H9 (cell line): ENCODE data around the gene SLC1A4. TPM values are rescaled to one million over a fixed set of nuclear protein-coding genes. Genes with fewer than 3 reads are reported as not detected.

Source experiments
- DNase-seq: peaks from one replicate; pipeline ENCODE4 v3.0.0-alpha.2; 2017
- H2AFZ ChIP-seq: one replicate; pipeline ENCODE4 v1.6.1; 2013; ENCODE audit warnings: mild to moderate bottlenecking, low read length, control low read depth, moderate library complexity
- H2AK5ac ChIP-seq: 2 replicates; pipeline ENCODE4 v1.6.1; 2013; ENCODE audit warnings: low read length, control low read depth, mixed read lengths; ENCODE audit not compliant: insufficient read length
- H2BK120ac ChIP-seq: one replicate; pipeline ENCODE4 v1.6.1; 2013; ENCODE audit warnings: low read depth, mild to moderate bottlenecking, low read length, control low read depth, inconsistent platforms; ENCODE audit not compliant: poor library complexity, severe bottlenecking
- H2BK12ac ChIP-seq: 2 replicates; pipeline ENCODE4 v1.6.1; 2013; ENCODE audit warnings: low read length, control low read depth, mixed read lengths, low read depth; ENCODE audit not compliant: insufficient read length
- H2BK15ac ChIP-seq: 2 replicates; pipeline ENCODE4 v1.6.1; 2013; ENCODE audit warnings: low read depth, low read length, control low read depth
- H2BK20ac ChIP-seq: one replicate; pipeline ENCODE4 v1.6.1; 2013; ENCODE audit warnings: low read depth, mild to moderate bottlenecking, low read length, control low read depth, inconsistent platforms; ENCODE audit not compliant: poor library complexity, severe bottlenecking
- H2BK5ac ChIP-seq: 2 replicates; pipeline ENCODE4 v1.6.1; 2013; ENCODE audit warnings: low read length, control low read depth, mixed read lengths; ENCODE audit not compliant: insufficient read length
- H3K14ac ChIP-seq: 2 replicates; pipeline ENCODE4 v1.6.1; 2013; ENCODE audit warnings: low read length, control low read depth; ENCODE audit not compliant: insufficient read depth
- H3K18ac ChIP-seq: 2 replicates; pipeline ENCODE4 v1.6.1; 2013; ENCODE audit warnings: low read depth, mild to moderate bottlenecking, mixed read lengths, low read length, control low read depth; ENCODE audit not compliant: insufficient read length
- H3K23ac ChIP-seq: 2 replicates; pipeline ENCODE4 v1.6.1; 2013; ENCODE audit warnings: low read length, control low read depth, mixed read lengths, low read depth; ENCODE audit not compliant: insufficient read length
- H3K23me2 ChIP-seq: 2 replicates; pipeline ENCODE4 v1.6.1; 2013; ENCODE audit warnings: low read depth, mild to moderate bottlenecking, mixed read lengths, low read length, control low read depth; ENCODE audit not compliant: insufficient read length, poor library complexity, severe bottlenecking
- H3K27ac ChIP-seq: 2 replicates; pipeline ENCODE4 v1.5.1; 2013; ENCODE audit warnings: low read length, control low read depth, mixed read lengths, low read depth; ENCODE audit not compliant: insufficient read length
- H3K27me3 ChIP-seq: 2 replicates; pipeline ENCODE4 v1.6.1; 2013; ENCODE audit warnings: low read length, control low read depth, inconsistent platforms; ENCODE audit not compliant: insufficient read depth
- H3K4ac ChIP-seq: 2 replicates; pipeline ENCODE4 v1.6.1; 2013; ENCODE audit warnings: low read depth, mild to moderate bottlenecking, control low read depth, inconsistent platforms, low read length, moderate library complexity
- H3K4me1 ChIP-seq: 2 replicates; pipeline ENCODE4 v1.6.1; 2013; ENCODE audit warnings: low read length, control low read depth, inconsistent platforms; ENCODE audit not compliant: insufficient read depth
- H3K4me2 ChIP-seq: 2 replicates; pipeline ENCODE4 v1.6.1; 2013; ENCODE audit warnings: low read length, control low read depth, mixed read lengths; ENCODE audit not compliant: insufficient read length, insufficient read depth
- H3K56ac ChIP-seq: 2 replicates; pipeline ENCODE4 v1.6.1; 2013; ENCODE audit warnings: low read depth, mild to moderate bottlenecking, mixed read lengths, low read length, control low read depth; ENCODE audit not compliant: insufficient read length
- H3K79me1 ChIP-seq: 2 replicates; pipeline ENCODE4 v1.6.1; 2013; ENCODE audit warnings: low read depth, mild to moderate bottlenecking, moderate library complexity, low read length, control low read depth, inconsistent platforms; ENCODE audit not compliant: insufficient read depth, poor library complexity, severe bottlenecking
- H3K79me2 ChIP-seq: 2 replicates; pipeline ENCODE4 v1.6.1; 2013; ENCODE audit warnings: low read length, control low read depth, inconsistent platforms; ENCODE audit not compliant: insufficient read depth
- H3K9ac ChIP-seq: 2 replicates; pipeline ENCODE4 v1.6.1; 2013; ENCODE audit warnings: low read length, control low read depth, mixed read lengths; ENCODE audit not compliant: insufficient read length; ENCODE audit errors: extremely low read depth
- H3K9me3 ChIP-seq: one replicate; pipeline ENCODE4 v1.6.1; 2013; ENCODE audit warnings: low read depth, low read length, inconsistent platforms; ENCODE audit not compliant: control insufficient read depth
- H3T11ph ChIP-seq: one replicate; pipeline ENCODE4 v1.6.1; 2013; ENCODE audit warnings: mild to moderate bottlenecking, low read length, control low read depth, inconsistent platforms
- H4K20me1 ChIP-seq: one replicate; pipeline ENCODE4 v1.6.1; 2013; ENCODE audit not compliant: control insufficient read depth, insufficient read length, insufficient read depth
- H4K5ac ChIP-seq: 2 replicates; pipeline ENCODE4 v1.6.1; 2013; ENCODE audit warnings: low read depth, mild to moderate bottlenecking, mixed read lengths, low read length, control low read depth; ENCODE audit not compliant: insufficient read length
- H4K8ac ChIP-seq: replicated peaks from 2 replicates; pipeline ENCODE4 v1.6.1; 2013; ENCODE audit warnings: low read length, control low read depth, mixed read lengths, low read depth; ENCODE audit not compliant: insufficient read length
- H4K91ac ChIP-seq: 2 replicates; pipeline ENCODE4 v1.6.1; 2013; ENCODE audit warnings: low read depth, mild to moderate bottlenecking, moderate library complexity, mixed read lengths, low read length, control low read depth; ENCODE audit not compliant: insufficient read length
- H3K27ac Mint-ChIP-seq, 3 experiments: 2 replicates in 2 of 3; 3 replicates in 1 of 3; pipeline ENCODE4 v1.8.0; 2020 to 2021; ENCODE audit warnings: mixed read lengths in 3 of 3, mild to moderate bottlenecking in 1 of 3, moderate library complexity in 1 of 3
- H3K27me3 Mint-ChIP-seq: 2 replicates; pipeline ENCODE4 v1.8.0; 2021; ENCODE audit warnings: low read depth, mild to moderate bottlenecking, moderate library complexity, mixed read lengths
- H3K36me3 Mint-ChIP-seq, 3 experiments: 2 replicates in 2 of 3; 3 replicates in 1 of 3; pipeline ENCODE4 v1.8.0; 2020 to 2021; ENCODE audit warnings: low read depth in 3 of 3, mixed read lengths in 3 of 3; ENCODE audit not compliant: insufficient read depth in 1 of 3
- H3K4me1 Mint-ChIP-seq, 2 experiments: 2 replicates each; pipeline ENCODE4 v1.8.0; 2020; ENCODE audit warnings: mixed read lengths in 2 of 2
- H3K4me3 Mint-ChIP-seq, 2 experiments: 2 replicates in 1 of 2; 3 replicates in 1 of 2; pipeline ENCODE4 v1.8.0; 2020 to 2021; ENCODE audit warnings: mild to moderate bottlenecking in 2 of 2, mixed read lengths in 2 of 2, moderate library complexity in 1 of 2
- H3K9me3 Mint-ChIP-seq, 2 experiments: 2 replicates in 1 of 2; 3 replicates in 1 of 2; pipeline ENCODE4 v1.8.0; 2020; ENCODE audit warnings: mild to moderate bottlenecking in 2 of 2, mixed read lengths in 2 of 2, moderate library complexity in 1 of 2
- WGBS: extraction: QIAGEN DNeasy Blood & Tissue Kit; methylation state at CpG from one replicate; pipeline ENCODE4 v1.1.7; 2013; ENCODE audit warnings: missing lambda C conversion rate, low lambda C conversion rate, mixed read lengths; ENCODE audit not compliant: insufficient read length; ENCODE audit errors: extremely low coverage; 5-methylcytosine and 5-hydroxymethylcytosine counted together
- total RNA-seq: library from RNA; stranded (reverse); gene quantifications from 2 replicates; pipeline ENCODE4 v1.2.1, GENCODE V29; 2021
- TF ChIP-seq, protein P1 (sequence below): fragments of 200-600 bp; sonication (generic); conservative IDR thresholded peaks from 3 replicates; pipeline ENCODE4 v1.8.0; 2021; ENCODE audit warnings: antibody characterized with exemption, mild to moderate bottlenecking

Gene SLC1A4
- total RNA-seq, 1 experiment from 2014 or later: 1.9 TPM

DNA sequence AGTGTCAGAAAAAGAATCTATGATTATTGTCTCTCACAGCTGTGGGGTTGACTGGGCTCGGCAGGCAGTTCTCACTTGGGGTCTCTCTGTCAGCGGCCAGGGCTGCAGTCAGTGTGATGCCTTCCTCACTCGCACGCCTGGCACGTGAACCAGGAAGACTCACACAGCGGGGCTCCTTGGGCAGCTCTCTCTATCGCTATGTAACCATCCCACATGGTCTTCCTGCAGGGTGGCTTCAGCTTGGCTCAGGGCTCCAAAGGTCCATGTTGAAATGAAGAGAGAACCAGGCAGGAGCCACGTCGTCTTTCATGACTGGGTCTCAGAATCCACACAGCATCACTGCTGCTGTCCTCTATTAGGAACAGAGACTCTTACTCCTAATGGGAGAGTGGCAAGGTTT, 30.6 kb upstream of the SLC1A4 start:
- H4K91ac ChIP-seq: no peak overlapping the region
- H3K9me3 ChIP-seq: no peaks in the 10 kb centered on the region
- no peak overlapping the region for H2BK20ac ChIP-seq
- DNase-seq: no peak
- no peak overlapping the region for H2BK120ac ChIP-seq
- peaks cover 0 to 5% (median 4%) of the 10 kb centered on the region in 3 experiments; a peak in 3 of 7 replicates for H3K36me3 Mint-ChIP-seq
- H3K18ac ChIP-seq: no peak overlapping the region
- no peaks in the 10 kb centered on the region for H3K27me3 ChIP-seq
- H2AK5ac ChIP-seq: no peak overlapping the region
- no peak overlapping the region for H3K27ac ChIP-seq
- TF ChIP-seq, protein P1, sequence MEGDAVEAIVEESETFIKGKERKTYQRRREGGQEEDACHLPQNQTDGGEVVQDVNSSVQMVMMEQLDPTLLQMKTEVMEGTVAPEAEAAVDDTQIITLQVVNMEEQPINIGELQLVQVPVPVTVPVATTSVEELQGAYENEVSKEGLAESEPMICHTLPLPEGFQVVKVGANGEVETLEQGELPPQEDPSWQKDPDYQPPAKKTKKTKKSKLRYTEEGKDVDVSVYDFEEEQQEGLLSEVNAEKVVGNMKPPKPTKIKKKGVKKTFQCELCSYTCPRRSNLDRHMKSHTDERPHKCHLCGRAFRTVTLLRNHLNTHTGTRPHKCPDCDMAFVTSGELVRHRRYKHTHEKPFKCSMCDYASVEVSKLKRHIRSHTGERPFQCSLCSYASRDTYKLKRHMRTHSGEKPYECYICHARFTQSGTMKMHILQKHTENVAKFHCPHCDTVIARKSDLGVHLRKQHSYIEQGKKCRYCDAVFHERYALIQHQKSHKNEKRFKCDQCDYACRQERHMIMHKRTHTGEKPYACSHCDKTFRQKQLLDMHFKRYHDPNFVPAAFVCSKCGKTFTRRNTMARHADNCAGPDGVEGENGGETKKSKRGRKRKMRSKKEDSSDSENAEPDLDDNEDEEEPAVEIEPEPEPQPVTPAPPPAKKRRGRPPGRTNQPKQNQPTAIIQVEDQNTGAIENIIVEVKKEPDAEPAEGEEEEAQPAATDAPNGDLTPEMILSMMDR: no peak
- H3K56ac ChIP-seq: no peak overlapping the region
- H3K4me2 ChIP-seq: no peak overlapping the region
- no peaks in the 10 kb centered on the region for H3K79me2 ChIP-seq
- no peaks in the 10 kb centered on the region; the same call in 1 of the 2 replicates for H3K27me3 Mint-ChIP-seq
- H3K9ac ChIP-seq: no peak overlapping the region
- no peaks in the 10 kb centered on the region for H3K79me1 ChIP-seq
- no peak overlapping the region for H3K23ac ChIP-seq
- H3K4me3 Mint-ChIP-seq: no peak overlapping the region
- H3K4ac ChIP-seq: no peak overlapping the region
- H4K5ac ChIP-seq: no peak overlapping the region
- H3K14ac ChIP-seq: no peak overlapping the region
- no peak overlapping the region for H2BK12ac ChIP-seq
- no peaks in the 10 kb centered on the region for H4K20me1 ChIP-seq
- no peak overlapping the region for H2BK5ac ChIP-seq
- H3K27ac Mint-ChIP-seq: no peak overlapping the region
- peaks cover 4% of the 10 kb centered on the region in 2 experiments; a peak in 3 of 5 replicates for H3K9me3 Mint-ChIP-seq
- H2AFZ ChIP-seq: no peak overlapping the region
- no peaks in the 10 kb centered on the region for H3K23me2 ChIP-seq
- no peak overlapping the region for H2BK15ac ChIP-seq
- no peaks in the 10 kb centered on the region for H3K4me1 ChIP-seq
- no peak overlapping the region for H4K8ac ChIP-seq
- WGBS: no CpG with 5 or more reads among the region's 9 CpGs
- no peak overlapping the region for H3T11ph ChIP-seq
- H3K4me1 Mint-ChIP-seq: no peaks in the 10 kb centered on the region
